CD4-positive, alpha-beta T cell treated with Interleukin-6 at 100 ng/mL for 8 hours (primary cell): ENCODE measurements around the gene PDE10A.

ENCODE experiments used
- DNase-seq: peaks from one replicate; pipeline ENCODE4 v3.0.0-alpha.2; 2020; ENCODE audit warnings: mixed read lengths, low spot score

PDE10A gene

GRCh38 chr6:165662749-165663376 is at the start of gene PDE10A:
Gene PDE10A (minus strand): TSS chr6:165663241. CDS start chr6:165662811, 430 bp downstream.
- no peak for DNase-seq

GRCh38 chr6:165708985-165709576 is 46.0 kb upstream of the PDE10A start:
- DNase-seq, result no peak

GRCh38 chr6:165707067-165707853 is 44.2 kb upstream of the PDE10A start:
- no peak for DNase-seq

GRCh38 chr6:165705941-165706340 is 42.9 kb upstream of the PDE10A start:
- no peak for DNase-seq

GRCh38 chr6:165704045-165704748 is 41.2 kb upstream of the PDE10A start:
- no peak for DNase-seq

GRCh38 chr6:165702669-165703068 is 39.6 kb upstream of the PDE10A start:
- no peak for DNase-seq

GRCh38 chr6:165701564-165702354 is 38.7 kb upstream of the PDE10A start:
- no peak for DNase-seq

GRCh38 chr6:165701005-165701404 is 38.0 kb upstream of the PDE10A start:
- no peak for DNase-seq

- DNase-seq, result no peak
These were observed 35.8 kb upstream of the PDE10A start for GRCh38 chr6:165698868-165699267.

GRCh38 chr6:165697171-165697570 is 34.1 kb upstream of the PDE10A start:
- DNase-seq, result no peak

GRCh38 chr6:165695722-165696515 is 32.9 kb upstream of the PDE10A start:
- no peak for DNase-seq

- no peak for DNase-seq
These were observed 31.3 kb upstream of the PDE10A start for GRCh38 chr6:165694296-165694695.

GRCh38 chr6:165692106-165692653 is 29.1 kb upstream of the PDE10A start:
- no peak for DNase-seq

- no peak for DNase-seq
These were observed 26.7 kb upstream of the PDE10A start for GRCh38 chr6:165689699-165690098.

GRCh38 chr6:165686596-165687365 is 23.7 kb upstream of the PDE10A start:
- DNase-seq, result no peak

- DNase-seq, result no peak
These were observed 22.3 kb upstream of the PDE10A start for GRCh38 chr6:165685302-165685701.

GRCh38 chr6:165684333-165684732 is 21.3 kb upstream of the PDE10A start:
- DNase-seq, result no peak

GRCh38 chr6:165680975-165681374 is 17.9 kb upstream of the PDE10A start:
- no peak for DNase-seq

- DNase-seq, result no peak
These were observed 16.3 kb upstream of the PDE10A start for GRCh38 chr6:165679326-165679725.

- no peak for DNase-seq
These were observed 15.9 kb upstream of the PDE10A start for GRCh38 chr6:165678904-165679303.
